Measurements from ENCODE around the gene CCDC137. TPM values are rescaled to one million over a fixed set of nuclear protein-coding genes. Genes with fewer than 3 reads are reported as not detected.
"Not testable (repeated sequence)": the region's sequence is repeated elsewhere in the genome, so short reads cannot be mapped to it uniquely, and the experiment has no call there.

The CCDC137 gene
- total RNA-seq, 4 donors from 2014 or later: 6.7 to 17.1 (median 11.2) TPM

GRCh38 chr17:81675515-81676221 lies 9.1 kb downstream of the CCDC137 start:
- peaks cover 0 to 38% of the 10 kb centered on the region in 2 donors for H3K36me3 ChIP-seq
- H3K4me3 ChIP-seq; in situ Hi-C loops (cut with MboI; ENCODE audit: low sequenced_read_pairs in 4 of 4); H3K4me1 ChIP-seq; H3K9me3 ChIP-seq; H3K27me3 ChIP-seq; H3K27ac ChIP-seq; ATAC-seq: not testable (repeated sequence)
- TF ChIP-seq CTCF (IDR thresholded peaks at IDR 0.05 in 4 of 5, conservative IDR thresholded peaks at IDR 0.05 in 1 of 5): peak; percentile 48 to 67 (median 62)
- peak in 1 of 2 donors; percentile 39 for DNase-seq
- intact Hi-C loops (cut with DNase I; ENCODE audit: low total_unique reads): loop anchor here (5.0 kb wide), 1 partner anchor 37 kb away; the partner anchor contains the start of gene SLC25A10

GRCh38 chr17:81676906-81677305 lies 10.4 kb downstream of the CCDC137 start:
- intact Hi-C loops (cut with DNase I; ENCODE audit: low total_unique reads): loop anchor here (5.0 kb wide), 1 partner anchor 35 kb away; the partner anchor contains the start of gene SLC25A10
- H3K27ac ChIP-seq: no peak overlapping the region
- ATAC-seq: peak in 1 of 2 donors; percentile 64
- H3K4me1 ChIP-seq: no peaks in the 10 kb centered on the region
- no peaks in the 10 kb centered on the region for H3K9me3 ChIP-seq
- H3K36me3 ChIP-seq: peaks cover 0 to 26% of the 10 kb centered on the region in 2 donors
- DNase-seq: peak in 1 of 2 donors; percentile 39
- TF ChIP-seq POLR2A (IDR thresholded peaks at IDR 0.05): no peak
- in situ Hi-C loops (cut with MboI; ENCODE audit: low sequenced_read_pairs in 4 of 4): no loop called here
- H3K27me3 ChIP-seq: no peaks in the 10 kb centered on the region
- H3K4me3 ChIP-seq: no peak overlapping the region

- intact Hi-C loops (cut with DNase I; ENCODE audit: low total_unique reads): no loop called here
- TF ChIP-seq POLR2A (IDR thresholded peaks at IDR 0.05) (no peak), CTCF (IDR thresholded peaks at IDR 0.05 in 4 of 5, conservative IDR thresholded peaks at IDR 0.05 in 1 of 5) (no peak)
- Histone ChIP-seq H3K36me3 (no peaks in the 10 kb centered on the region), H3K27me3 (no peaks in the 10 kb centered on the region), H3K4me1 (peaks cover 16 to 20% of the 10 kb centered on the region in 2 donors), H3K27ac (no peak overlapping the region), H3K4me3 (no peak overlapping the region), H3K9me3 (no peaks in the 10 kb centered on the region)
- ATAC-seq: no peak
- DNase-seq: no peak
- in situ Hi-C loops (cut with MboI; ENCODE audit: low sequenced_read_pairs in 4 of 4): no loop called here
Observed at GRCh38 chr17:81680150-81680549, 13.6 kb downstream of the CCDC137 start.

GRCh38 chr17:81681672-81682071 lies 15.1 kb downstream of the CCDC137 start:
- intact Hi-C loops (cut with DNase I; ENCODE audit: low total_unique reads): no loop called here
- no peak for TF ChIP-seq POLR2A (IDR thresholded peaks at IDR 0.05)
- no peak for TF ChIP-seq CTCF (IDR thresholded peaks at IDR 0.05 in 4 of 5, conservative IDR thresholded peaks at IDR 0.05 in 1 of 5)
- Histone ChIP-seq H3K9me3 (no peaks in the 10 kb centered on the region), H3K4me1 (peaks cover 23 to 27% of the 10 kb centered on the region in 2 donors), H3K27me3 (no peaks in the 10 kb centered on the region), H3K4me3 (no peak overlapping the region), H3K36me3 (peaks cover 0 to 11% of the 10 kb centered on the region in 2 donors), H3K27ac (no peak overlapping the region)
- in situ Hi-C loops (cut with MboI; ENCODE audit: low sequenced_read_pairs in 4 of 4): no loop called here
- DNase-seq: no peak
- no peak for ATAC-seq

GRCh38 chr17:81682565-81683207 lies 16.1 kb downstream of the CCDC137 start:
- intact Hi-C loops (cut with DNase I; ENCODE audit: low total_unique reads): loop anchor here (1.0 kb wide), 2 partner anchors 16 to 45 kb away; partner anchors contain the start of genes CCDC137, NPLOC4, OXLD1 and TSPAN10
- no peak for ATAC-seq

More at GRCh38 chr17:81682565-81683207, 16.1 kb downstream of the CCDC137 start:
- Histone ChIP-seq H3K9me3 (no peaks in the 10 kb centered on the region), H3K27ac (peak overlapping the region; percentile 82 to 97 (median 88)), H3K27me3 (no peaks in the 10 kb centered on the region), H3K36me3 (peaks cover 0 to 21% of the 10 kb centered on the region in 2 donors), H3K4me3 (peak overlapping the region; percentile 90 to 99 (median 97)), H3K4me1 (peaks cover 23 to 27% of the 10 kb centered on the region in 2 donors)
- in situ Hi-C loops (cut with MboI; ENCODE audit: low sequenced_read_pairs in 4 of 4): no loop called here
- no peak for TF ChIP-seq CTCF (IDR thresholded peaks at IDR 0.05 in 4 of 5, conservative IDR thresholded peaks at IDR 0.05 in 1 of 5)
- TF ChIP-seq POLR2A (IDR thresholded peaks at IDR 0.05): no peak
- DNase-seq: no peak
